ENCODE measurements around the gene TTLL8.

Gene TTLL8

DNA sequence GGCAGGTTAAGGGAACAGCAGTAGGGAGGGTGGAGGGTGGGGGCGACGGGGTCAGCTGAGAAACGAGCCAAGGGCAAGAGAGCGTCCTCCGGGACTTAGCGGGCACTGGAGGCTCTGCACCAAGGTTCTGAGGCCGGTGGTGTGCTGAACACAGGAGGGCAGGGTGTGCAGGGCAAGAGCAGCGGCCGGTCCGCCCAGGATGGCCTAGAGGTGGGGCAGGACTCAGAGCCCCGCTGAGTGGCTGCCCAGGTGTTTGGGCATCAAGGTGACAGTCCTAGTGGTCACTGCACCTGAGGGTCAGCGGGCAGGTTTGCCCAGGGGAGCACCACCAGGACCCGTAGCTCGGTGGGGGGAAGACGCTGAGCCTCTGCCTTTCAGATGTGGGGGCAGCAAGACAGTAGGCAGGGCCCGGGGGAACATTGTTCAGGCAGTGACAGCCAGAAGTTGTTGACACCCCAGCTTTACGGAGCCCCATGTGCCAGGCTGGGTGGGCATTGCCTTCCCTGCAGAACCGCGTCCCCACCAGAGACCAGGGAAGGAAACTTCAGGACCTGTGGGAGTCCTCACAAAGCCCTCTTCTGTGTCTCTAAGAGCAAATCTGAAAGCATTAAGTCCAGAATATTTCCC is 4.5 kb upstream of the TTLL8 start:
- DNase-seq (ENCODE audit: low read depth in 2 of 2) = no peak

DNA sequence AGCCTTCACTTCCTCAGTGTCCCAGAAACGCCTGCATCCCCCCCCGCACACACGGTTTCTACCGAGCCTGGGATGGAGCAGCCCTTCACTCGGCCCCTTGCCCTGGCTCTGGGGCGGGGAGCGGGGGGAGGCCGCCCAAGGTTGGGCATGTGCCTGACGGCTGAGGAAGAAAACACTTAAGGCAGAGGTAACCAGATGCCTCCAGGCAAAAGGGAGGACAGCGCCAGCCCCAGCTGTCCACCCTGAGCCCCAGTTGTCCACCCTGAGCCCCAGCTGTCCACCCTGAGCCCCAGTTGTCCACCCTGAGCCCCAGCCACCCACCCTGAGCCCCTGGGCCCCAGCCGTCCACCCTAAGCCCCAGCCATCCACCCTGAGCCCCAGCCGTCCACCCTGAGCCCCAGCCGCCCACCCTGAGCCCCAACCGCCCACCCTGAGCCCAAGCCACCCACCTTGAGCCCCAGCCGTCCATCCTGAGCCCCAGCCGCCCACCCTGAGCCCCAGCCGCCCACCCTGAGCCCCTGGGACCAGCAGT is 3.8 kb upstream of the TTLL8 start:
- no peak for DNase-seq (ENCODE audit: low read depth in 2 of 2)

DNA sequence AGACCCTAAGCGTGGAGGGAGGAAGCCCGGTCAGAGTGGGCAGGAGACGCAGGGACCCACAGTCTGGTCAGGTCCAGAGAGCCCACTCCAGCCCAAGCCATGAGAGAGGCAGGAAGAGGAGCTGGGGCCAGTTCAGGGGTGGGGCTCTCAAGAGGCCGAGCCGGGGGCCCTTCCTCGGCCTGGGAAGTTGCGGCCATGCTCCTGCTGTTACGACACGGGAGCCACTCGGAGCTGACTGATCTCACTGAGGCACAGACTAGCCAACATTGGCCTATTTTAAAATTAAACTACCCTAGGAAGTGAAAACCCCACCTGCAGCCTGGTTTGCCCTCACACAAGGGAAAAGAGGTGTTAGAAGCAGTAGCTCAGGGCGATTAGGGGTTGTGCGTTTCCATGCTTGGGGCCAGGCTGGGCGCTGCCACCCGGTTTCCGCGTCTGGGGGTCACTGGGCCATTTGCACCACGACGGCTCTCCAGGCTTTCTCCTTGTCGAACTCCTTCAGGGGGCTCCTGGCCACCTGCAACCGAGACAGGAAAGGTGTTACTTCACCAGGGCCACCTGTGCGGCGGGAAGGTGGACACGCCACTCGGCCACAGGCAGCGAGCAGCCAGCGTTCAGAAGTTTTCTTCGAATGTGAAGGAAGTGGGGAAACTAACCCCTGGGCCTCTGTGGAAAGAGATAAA is 3.2 kb upstream of the TTLL8 start:
- no peak for DNase-seq (ENCODE audit: low read depth in 2 of 2)

DNA sequence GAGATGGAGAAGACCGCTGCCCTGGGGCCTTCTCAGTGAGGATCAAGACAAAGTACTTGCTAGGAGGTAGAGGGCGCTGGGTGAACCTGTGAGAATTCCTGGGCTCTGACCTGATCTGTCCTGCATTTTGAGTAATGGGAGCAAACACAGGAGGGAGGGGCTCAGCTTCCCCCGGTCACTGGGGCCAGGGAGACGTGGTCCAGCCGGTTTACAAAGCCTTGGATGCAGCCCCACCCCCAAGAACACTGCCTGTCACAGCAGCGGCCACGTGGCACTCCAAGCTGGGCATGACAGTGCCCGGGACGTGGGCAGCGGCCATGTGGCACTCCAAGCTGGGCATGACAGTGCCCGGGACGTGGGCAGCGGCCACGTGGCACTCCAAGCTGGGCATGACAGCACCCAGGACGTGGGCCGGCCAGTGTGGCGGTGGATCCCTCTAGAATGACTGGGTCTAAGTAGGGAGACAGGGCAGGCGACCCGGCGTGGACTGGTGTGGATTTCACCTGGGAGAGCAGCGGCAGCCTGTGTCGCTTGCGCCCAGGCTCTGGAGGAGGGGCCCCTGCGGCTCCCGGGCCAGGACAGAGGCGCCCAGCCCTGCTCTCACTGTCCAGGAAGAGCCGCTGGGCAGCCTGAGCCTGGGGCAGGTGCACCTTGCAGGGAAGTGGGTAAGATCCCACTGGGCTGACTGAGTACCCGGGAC is 2.5 kb upstream of the TTLL8 start:
- DNase-seq (ENCODE audit: low read depth in 2 of 2) = no peak

DNA sequence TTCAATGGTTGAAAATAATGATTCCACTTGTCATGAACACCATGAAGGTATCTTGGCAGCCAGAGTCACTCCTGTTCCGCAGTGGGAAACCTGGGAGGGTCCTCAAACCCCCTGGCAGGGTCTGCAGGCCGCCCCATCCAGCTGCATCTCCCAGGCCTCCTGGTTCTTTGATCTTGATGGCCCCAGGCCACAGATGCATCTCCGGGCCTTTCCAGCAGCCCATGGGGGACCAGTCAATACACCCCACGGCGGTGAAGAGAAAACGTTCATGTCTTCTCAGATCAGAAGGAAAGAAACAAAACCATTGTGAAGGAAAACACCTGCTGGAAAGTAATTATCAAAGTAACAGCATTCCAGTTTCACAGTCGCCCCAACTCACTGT is 1.8 kb upstream of the TTLL8 start:
- DNase-seq (ENCODE audit: low read depth in 2 of 2) = no peak

DNA sequence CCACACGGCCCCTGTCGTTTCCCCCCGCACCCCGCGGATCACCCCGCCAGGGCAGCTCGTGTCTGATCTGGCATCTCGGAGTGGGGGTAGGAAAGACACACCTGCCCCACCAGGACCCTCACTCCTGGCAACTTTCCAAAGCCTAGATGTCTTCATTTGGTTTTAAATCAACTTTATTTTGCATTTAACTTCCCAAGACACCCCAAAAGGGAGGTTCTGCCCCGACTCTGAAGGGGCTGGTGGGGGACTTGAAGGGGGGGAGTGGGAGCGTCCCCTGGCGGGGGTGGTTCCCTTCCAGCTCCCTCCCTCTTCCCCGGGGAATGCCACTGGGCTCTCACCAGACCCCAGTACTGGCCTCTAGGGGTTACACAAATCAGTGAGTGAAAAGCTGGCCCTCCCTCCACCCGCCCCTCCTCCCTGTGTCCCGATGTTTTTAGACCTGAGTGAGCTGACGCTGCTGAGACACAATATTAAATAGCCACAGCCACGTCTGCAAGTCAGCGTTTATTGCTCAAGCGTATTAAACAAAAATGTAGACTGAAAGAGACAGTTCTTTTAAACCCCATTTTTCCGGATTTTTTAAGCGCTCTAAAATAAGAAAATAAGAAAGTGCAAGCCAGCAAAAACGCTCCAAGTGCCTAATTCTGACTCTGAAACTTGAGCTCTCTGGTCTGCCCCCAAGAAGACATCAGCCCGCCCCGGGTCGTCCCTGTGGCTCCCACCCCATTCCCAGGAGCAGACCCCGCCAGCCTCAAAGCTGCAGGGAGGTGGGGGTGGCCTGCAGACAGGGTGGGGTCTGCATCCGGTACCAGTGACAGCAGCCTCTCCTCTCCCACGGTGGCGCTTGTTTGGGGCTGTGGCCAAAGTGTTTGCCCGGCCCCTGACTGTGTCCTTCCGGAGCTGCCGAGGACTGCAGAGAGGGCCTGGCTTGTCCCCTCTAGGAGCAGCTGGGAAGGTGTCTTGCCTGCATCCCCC is 1.1 kb upstream of the TTLL8 start:
- DNase-seq (ENCODE audit: low read depth in 2 of 2) = no peak

DNA sequence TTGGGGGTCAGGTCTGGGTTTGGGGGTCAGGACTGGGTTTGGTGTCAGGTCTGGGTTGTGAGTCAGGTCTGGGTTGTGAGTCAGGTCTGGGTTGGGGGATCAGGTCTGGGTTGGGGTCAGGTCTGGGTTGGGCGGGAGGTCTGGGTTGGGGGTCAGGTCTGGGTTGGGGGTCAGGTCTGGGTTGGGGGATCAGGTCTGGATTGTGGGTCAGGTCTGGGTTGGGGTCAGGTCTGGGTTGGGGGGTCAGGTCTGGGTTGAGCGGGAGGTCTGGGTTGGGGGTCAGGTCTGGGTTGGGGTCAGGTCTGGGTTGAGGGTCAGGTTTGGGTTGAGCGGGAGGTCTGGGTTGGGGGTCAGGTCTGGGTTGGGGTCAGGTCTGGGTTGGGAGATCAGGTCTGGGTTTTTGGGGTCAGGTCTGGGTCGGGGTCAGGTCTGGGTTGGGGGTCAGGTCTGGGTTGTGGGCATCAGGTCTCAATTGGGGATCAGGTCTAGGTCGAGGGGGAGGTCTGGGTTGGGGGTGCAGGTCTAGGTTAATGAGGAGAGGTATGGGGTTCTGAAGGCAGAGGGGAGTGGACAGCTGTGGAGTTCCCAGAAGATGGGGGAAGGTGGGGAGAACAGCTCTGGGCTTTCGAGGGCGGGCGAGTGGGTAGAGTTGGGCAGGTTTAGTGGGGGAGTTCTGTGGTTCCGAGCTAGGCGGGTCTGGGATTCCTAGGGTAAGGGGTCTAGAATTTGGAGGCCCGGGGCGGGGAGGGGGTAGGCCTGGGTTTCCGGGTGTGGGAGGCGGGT is 629 bp downstream of the TTLL8 start:
- DNase-seq (ENCODE audit: low read depth in 2 of 2) = no peak

DNA sequence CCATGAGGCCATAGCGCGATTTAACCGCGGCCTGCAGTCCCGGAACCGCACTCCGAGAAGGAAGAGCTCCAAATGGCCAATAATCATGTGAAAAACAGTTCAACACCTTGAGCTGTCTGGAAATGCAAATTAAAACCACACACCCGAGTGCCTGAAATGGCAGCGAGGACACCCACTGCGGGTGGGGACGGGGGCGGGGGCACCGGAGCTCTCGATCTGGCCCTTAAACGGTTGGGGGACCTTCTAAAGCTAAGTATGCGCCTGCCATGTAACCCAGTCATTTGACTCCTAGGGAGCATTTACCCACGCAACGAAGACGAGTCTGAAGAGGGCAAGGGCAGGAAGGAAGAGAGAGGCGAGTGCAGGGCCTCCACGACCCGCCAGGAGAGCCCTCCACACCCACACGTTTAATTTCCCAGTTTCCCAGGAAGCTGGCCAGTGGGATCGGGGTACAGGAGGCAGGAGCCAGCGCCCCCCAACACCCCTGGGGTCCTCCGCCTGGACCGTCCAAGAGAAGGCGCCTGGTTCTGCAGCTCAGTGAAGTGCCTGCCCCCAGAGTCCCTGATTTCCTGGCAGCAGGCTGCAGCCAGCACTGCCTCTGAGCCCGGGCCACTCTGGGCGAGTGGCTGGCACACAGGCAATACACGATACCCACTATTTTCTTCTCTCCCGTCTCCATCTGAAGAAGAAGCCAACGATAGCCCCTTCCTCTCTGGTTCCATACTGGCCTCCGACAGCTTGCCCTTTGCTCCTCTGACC is 1.7 kb downstream of the TTLL8 start:
- DNase-seq (ENCODE audit: low read depth in 2 of 2) = no peak

DNA sequence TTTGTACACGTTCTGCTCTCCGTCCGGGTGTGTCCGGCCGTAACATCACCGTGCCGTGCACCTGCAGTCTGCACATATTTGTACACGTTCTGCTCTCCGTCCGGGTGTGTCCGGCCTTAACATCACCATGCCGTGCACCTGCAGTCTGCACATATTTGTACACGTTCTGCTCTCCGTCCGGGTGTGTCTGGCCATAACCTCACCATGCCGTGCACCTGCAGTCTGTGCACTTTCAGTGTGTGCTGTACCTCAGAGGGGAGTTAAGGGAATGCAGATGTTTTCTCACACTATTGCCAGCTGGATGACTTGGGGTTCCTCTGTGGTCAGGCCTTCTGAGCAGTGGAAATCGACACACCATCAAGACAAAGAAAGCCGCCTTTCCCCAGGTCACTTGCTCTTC is 4.2 kb downstream of the TTLL8 start:
- no peak for DNase-seq (ENCODE audit: low read depth in 2 of 2)

DNA sequence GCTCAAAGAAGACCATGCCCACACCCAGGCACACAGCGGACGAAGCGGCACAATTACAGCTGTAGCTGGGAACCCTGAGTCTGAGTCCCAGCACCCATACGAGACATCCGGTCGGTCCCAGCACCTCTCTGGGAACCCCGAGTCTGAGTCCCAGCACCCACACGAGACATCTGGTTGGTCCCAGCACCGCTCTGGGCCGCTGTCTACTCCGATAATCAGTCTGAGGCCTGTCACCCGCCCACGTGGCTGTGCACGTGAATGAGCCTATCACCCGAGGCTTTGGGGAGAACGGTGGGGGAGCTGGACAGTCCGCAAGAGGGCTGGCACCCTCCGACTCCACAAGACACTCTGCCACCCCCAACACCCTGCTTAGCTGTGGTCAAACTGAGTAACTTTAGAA is 6.2 kb downstream of the TTLL8 start:
- DNase-seq (ENCODE audit: low read depth in 2 of 2) = no peak

DNA sequence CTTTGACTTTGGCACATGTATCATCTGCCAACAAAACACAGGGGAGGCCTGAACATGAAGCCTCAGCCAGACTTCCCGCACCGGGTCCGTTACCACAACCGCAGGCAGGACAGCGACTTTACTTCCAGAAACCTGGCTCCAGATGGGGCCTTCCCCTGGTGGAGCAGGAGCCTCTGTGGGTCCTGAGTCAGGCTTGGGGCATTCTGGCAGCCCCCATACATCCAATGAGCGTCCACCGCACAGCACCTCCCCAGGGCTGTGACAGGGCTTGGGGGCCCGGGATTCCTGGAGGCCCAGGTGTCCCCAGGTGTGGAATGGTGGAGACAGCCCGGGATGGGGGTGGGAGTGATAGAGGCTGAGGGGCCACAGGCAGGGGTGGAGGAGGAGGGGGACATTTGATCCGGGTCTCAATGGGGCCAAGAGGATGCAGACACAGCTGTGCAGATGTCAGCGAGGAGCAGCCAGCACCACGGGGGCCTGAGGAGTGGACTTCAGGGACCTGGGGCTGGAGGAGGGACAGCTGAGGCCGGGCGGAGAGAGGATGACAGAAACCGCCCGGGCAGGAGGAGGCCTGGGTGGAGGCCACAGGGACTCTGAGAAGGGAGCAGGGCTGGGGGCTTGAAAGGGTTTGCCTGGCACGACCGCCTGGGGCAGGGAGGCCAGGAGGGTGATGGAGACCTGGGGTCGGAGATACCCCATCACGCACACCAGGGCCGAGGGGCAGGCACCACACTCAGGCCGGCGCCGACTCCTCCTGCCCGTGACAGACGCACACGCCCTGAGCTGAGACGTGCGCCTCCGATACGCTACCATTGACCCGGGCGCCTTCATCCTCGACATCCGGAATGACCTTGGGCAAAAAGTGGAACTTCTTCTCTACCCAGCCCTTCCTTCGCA is 8.6 kb downstream of the TTLL8 start:
- no peak for DNase-seq (ENCODE audit: low read depth in 2 of 2)

DNA sequence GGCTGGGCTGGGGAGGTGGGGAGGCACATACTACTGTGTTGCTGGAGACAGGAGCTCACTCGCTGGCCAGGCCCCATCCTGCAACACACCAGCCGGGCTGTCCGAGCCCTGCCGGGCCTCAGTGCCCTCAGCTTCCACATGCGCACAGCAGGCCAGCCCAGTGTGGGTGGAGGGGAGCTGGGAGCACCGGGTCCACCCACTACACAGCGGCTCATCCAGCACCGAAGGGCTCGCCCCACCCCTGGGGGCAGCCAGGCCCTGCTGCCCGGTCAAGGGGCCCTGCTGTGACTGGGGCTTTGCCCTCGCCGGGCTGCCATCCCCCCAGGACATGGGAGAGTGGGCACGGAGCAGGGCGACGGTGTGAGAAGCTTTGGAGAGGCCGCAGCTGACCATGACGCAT is 9.3 kb downstream of the TTLL8 start:
- DNase-seq (ENCODE audit: low read depth in 2 of 2) = no peak

DNA sequence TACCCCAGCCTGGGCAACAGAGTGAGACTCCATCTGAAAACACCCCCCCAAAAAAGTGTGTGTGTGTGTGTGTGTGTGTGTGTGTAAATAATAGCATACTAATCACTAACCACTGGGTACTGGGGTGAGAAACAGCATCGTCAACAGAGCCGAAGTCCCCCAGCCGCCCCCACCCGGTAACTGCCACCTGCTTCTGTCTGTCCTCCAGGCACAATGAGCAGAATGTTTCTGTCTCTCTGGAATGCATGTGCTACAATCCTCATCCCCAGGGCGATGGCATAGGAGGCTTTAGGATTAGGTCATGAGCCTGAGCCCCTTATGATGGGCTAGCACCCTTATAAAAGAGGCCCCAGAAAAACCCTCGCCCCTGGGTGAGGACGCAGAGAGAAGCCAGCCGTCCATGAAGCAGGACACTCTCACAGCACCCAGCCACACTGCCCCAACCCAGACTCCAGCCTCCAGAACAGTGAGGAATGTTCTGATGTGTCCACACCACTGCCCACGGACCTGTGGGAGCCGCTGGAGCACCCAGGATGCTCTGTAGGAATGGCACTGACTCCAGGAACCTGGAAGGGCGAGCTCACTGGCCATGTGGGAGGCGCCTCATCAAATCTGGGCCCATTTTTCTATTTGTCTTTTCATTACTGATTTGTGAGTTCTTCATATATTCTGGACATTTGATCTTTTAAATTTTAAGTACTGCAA is 9.9 kb downstream of the TTLL8 start:
- no peak for DNase-seq (ENCODE audit: low read depth in 2 of 2)

DNA sequence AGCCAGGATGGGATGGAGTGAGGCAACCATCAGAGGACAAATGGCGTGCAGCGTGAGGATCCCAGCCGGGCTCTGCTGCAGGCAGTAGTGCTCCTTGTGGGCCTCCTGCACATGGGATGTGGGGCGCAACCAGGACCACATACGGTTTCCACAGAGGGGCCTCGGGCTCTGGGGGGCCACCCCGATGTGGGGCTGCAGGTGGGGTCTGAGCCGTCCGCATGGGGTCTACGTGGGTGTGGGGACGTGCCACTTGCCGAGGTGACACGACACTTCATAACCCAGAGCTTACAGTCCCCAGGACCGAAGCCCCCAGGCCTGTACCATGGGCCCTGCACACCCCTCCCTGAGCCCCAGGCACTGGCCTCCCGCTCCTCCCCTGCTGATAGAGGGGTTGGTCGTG is 10.8 kb downstream of the TTLL8 start:
- no peak for DNase-seq (ENCODE audit: low read depth in 2 of 2)

DNA sequence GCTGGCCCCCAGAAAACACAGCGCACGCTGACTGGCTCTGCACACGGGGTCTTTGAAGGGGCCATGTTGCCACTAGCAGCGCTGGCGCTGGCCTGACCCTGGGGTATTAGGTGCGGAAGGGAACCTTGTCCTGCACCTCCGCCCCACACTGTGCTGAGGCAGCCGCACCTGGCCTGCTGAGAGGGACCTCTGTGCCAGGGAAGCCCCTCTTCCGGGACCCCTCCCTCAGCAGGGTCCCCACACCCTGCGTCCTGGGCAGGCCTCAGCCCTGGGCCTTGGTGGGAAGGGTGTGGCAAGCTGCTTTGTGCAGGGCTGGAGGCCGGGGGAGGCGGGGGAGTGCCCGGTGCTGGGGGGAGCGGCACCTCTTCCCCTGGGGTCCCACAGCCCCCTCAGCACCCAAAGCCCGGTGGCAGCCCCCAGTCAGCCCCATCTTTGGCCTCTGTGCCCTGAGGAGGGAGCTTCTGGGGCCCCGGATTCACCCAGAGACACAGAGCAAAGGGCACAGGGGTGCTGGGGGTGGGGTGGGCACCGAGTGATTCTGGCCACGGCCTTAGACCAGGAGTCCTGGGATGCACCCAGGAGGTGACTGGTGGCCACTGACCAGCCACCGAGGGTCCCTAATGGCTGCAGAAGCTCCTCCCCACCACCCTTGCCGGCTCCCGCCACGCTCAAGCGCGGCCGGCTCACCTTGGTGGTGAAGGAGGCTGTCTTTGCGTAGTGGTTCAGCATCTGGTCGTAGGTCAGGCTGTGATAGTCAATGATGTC is 11.4 kb downstream of the TTLL8 start:
- no peak for DNase-seq (ENCODE audit: low read depth in 2 of 2)

DNA sequence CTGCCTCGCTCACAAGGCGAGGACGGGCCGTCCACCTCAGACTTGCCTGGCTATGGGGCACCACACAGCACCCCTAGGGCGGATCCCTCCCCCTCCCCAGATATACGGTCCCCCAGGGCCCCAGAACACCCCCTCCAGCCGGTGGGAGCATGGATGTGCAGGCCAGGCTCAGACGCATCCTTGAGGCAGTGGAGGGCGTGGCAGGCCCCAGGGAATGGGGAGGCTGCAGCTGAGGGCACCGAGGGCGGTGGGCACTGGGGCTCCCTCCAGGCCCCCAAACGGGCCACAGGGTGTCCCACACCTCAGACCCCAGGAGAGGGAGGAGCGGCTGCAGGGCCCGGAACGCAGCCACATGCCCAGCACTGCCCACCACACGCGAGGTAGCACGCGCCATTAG is 12.1 kb downstream of the TTLL8 start:
- DNase-seq (ENCODE audit: low read depth in 2 of 2) = no peak

DNA sequence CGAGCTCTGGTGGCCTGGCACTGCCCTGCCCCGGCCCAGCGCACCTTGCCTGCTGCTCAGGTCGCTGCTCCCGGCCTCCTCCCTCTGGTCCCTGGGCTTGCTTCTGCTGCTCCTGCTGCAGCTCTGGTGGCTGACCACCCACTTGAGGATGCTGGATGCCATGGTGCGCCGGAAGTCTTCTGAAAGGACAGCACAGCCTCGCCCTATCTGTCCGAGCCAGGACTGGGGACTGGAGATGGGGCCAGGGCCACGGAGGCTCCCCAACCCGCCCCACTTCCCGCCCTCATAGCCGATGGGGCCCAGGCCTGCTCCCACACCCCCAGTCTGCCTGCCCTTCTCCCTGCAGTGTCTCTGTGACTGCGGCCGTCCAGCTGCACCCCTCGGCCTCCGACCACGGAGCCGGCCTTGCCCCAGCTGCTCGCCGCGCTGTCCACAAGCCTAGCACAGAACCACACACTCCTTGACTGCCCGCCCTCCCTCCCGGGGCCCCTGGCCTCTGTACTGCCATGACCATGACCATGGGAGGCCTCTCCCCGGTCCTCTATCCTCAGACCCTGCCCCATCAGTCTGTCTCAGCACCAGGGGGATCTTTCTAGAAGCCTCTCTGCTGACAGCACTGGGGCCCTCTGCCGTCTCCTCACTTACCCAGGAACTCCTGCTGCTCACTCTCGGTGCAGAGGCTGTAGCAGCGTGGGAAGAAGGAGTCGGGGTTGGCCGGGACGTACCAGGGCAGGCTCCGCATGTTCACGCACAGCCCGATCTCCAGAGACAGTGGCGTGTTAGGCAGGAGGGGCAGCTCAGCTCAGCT is 12.7 kb downstream of the TTLL8 start:
- no peak for DNase-seq (ENCODE audit: low read depth in 2 of 2)
